ENCODE data around the gene SOAT1. TPM values are rescaled to one million over a fixed set of nuclear protein-coding genes. Genes with fewer than 3 reads are reported as not detected.

The SOAT1 gene
- total and polyA plus RNA-seq, 2 experiments from 2014 or later: 5.1 to 16.3 TPM

GRCh38 chr1:179296356-179297104 is 2.9 kb downstream of the SOAT1 start:
- Histone ChIP-seq H3K27ac (no peak overlapping the region), H3K4me3 (no peak overlapping the region), H3K4me1 (ENCODE audit: low read depth) (no peaks in the 10 kb centered on the region), H3K9me3 (ENCODE audit: low read depth) (no peaks in the 10 kb centered on the region), H3K36me3 (no peaks in the 10 kb centered on the region), H3K27me3 (no peaks in the 10 kb centered on the region)
- DNase-seq (ENCODE audit: low read depth in 1 of 2, low spot score in 1 of 2): no peak
- TF ChIP-seq CTCF (IDR thresholded peaks at IDR 0.05; ENCODE audit: low read depth, low read length): no peak

GRCh38 chr1:179297105-179297378 is 3.4 kb downstream of the SOAT1 start:
- TF ChIP-seq CTCF (IDR thresholded peaks at IDR 0.05; ENCODE audit: low read depth, low read length): no peak
- H3K36me3 ChIP-seq: no peaks in the 10 kb centered on the region
- no peak overlapping the region for H3K4me3 ChIP-seq
- no peaks in the 10 kb centered on the region for H3K9me3 ChIP-seq (ENCODE audit: low read depth)
- DNase-seq (ENCODE audit: low read depth in 1 of 2, low spot score in 1 of 2): no peak
- H3K27ac ChIP-seq: no peak overlapping the region
- H3K27me3 ChIP-seq: no peaks in the 10 kb centered on the region
- H3K4me1 ChIP-seq (ENCODE audit: low read depth): no peaks in the 10 kb centered on the region

- peaks cover 7% of the 10 kb centered on the region for H3K36me3 ChIP-seq
- no peak overlapping the region for H3K4me3 ChIP-seq
- no peaks in the 10 kb centered on the region for H3K27me3 ChIP-seq
- H3K9me3 ChIP-seq (ENCODE audit: low read depth): no peaks in the 10 kb centered on the region
- no peak overlapping the region for H3K27ac ChIP-seq
- DNase-seq (ENCODE audit: low read depth in 1 of 2, low spot score in 1 of 2): no peak
- H3K4me1 ChIP-seq (ENCODE audit: low read depth): no peaks in the 10 kb centered on the region
- TF ChIP-seq CTCF (IDR thresholded peaks at IDR 0.05; ENCODE audit: low read depth, low read length): no peak
Measured at GRCh38 chr1:179298952-179299351, 5.4 kb downstream of the SOAT1 start.

GRCh38 chr1:179300112-179300511 is 6.5 kb downstream of the SOAT1 start:
- no peaks in the 10 kb centered on the region for H3K9me3 ChIP-seq (ENCODE audit: low read depth)
- no peak for DNase-seq (ENCODE audit: low read depth in 1 of 2, low spot score in 1 of 2)
- no peak for TF ChIP-seq CTCF (IDR thresholded peaks at IDR 0.05; ENCODE audit: low read depth, low read length)
- no peaks in the 10 kb centered on the region for H3K4me1 ChIP-seq (ENCODE audit: low read depth)
- no peak overlapping the region for H3K27ac ChIP-seq
- H3K27me3 ChIP-seq: no peaks in the 10 kb centered on the region
- peaks cover 7% of the 10 kb centered on the region for H3K36me3 ChIP-seq
- H3K4me3 ChIP-seq: no peak overlapping the region

GRCh38 chr1:179302070-179302469 is 8.5 kb downstream of the SOAT1 start:
- Histone ChIP-seq H3K27ac (no peak overlapping the region), H3K36me3 (peaks cover 7% of the 10 kb centered on the region), H3K4me1 (ENCODE audit: low read depth) (no peaks in the 10 kb centered on the region), H3K4me3 (no peak overlapping the region), H3K27me3 (no peaks in the 10 kb centered on the region), H3K9me3 (ENCODE audit: low read depth) (no peaks in the 10 kb centered on the region)
- TF ChIP-seq CTCF (IDR thresholded peaks at IDR 0.05; ENCODE audit: low read depth, low read length): no peak
- DNase-seq (ENCODE audit: low read depth in 1 of 2, low spot score in 1 of 2): no peak

All from cardiac muscle cell (in vitro differentiated cells and primary cell).